ENCODE results near the gene MUC16.

MUC16 gene

GRCh38 chr19:8965887-8966286 is 44.3 kb downstream of the MUC16 start:
- Histone ChIP-seq H3K27ac (replicated peaks; ENCODE audit: low read length) (no peak overlapping the region), H3K4me1 (ENCODE audit: control insufficient read depth in 2 of 2, insufficient read depth in 1 of 2, low read depth in 1 of 2, low read length in 2 of 2) (no peaks in the 10 kb centered on the region), H2BK12ac (ENCODE audit: low read length) (no peak overlapping the region), H3K4me2 (ENCODE audit: insufficient read depth, low read length, poor library complexity, severe bottlenecking) (no peak overlapping the region), H2AFZ (ENCODE audit: low read length) (no peak overlapping the region), H3K4me3 (ENCODE audit: low read length in 2 of 2) (no peak overlapping the region), H3K9me3 (replicated peaks in 1 of 2; ENCODE audit: control insufficient read depth in 2 of 2, insufficient read depth in 1 of 2, low read depth in 1 of 2, low read length in 2 of 2) (peaks cover 0 to 30% of the 10 kb centered on the region in 2 donors), H3K9ac (ENCODE audit: low read depth, low read length, poor library complexity) (no peak overlapping the region), H2BK5ac (ENCODE audit: low read length) (no peak overlapping the region), H3K79me1 (ENCODE audit: low read depth, low read length) (no peaks in the 10 kb centered on the region), H3K27me3 (ENCODE audit: control insufficient read depth in 3 of 3, insufficient read depth in 3 of 3, low read depth in 1 of 3, low read length in 3 of 3) (no peaks in the 10 kb centered on the region), H4K91ac (ENCODE audit: low read depth, low read length, poor library complexity) (no peak overlapping the region), H4K8ac (ENCODE audit: low read depth, low read length) (no peak overlapping the region), H2BK120ac (ENCODE audit: low read depth, low read length) (no peak overlapping the region), H3K23ac (ENCODE audit: low read depth, low read length, poor library complexity) (no peak overlapping the region), H2AK5ac (ENCODE audit: low read depth, low read length) (no peak overlapping the region), H3K18ac (ENCODE audit: low read length) (no peak overlapping the region), H3K4ac (ENCODE audit: low read length) (no peak overlapping the region), H3K14ac (ENCODE audit: low read length) (no peak overlapping the region), H2BK15ac (ENCODE audit: low read length) (no peak overlapping the region), H3K36me3 (replicated peaks in 1 of 2; ENCODE audit: control insufficient read depth in 2 of 2, insufficient read depth in 2 of 2, low read length in 2 of 2) (no peaks in the 10 kb centered on the region)
- DNase-seq (ENCODE audit: low spot score) = no peak
- no CpG with 5 or more reads among the region's 4 CpGs for WGBS, 2 donors (ENCODE audit: extremely low coverage in 2 of 2, insufficient read length in 2 of 2, insufficient replicate concordance in 1 of 2)

Data from neuronal stem cell (in vitro differentiated cells).